GM12892 (cell line): ENCODE results near the gene NSG1.

Source experiments
- DNase-seq: peaks from one replicate; pipeline ENCODE4 v3.0.0; 2011; ENCODE audit not compliant: insufficient read length
- FAIRE-seq: peaks from 2 replicates; lab custom pipeline; 2011; peaks lifted over from hg19 to GRCh38; lab: Jason Lieb, UNC
- POLR2A ChIP-seq: IDR thresholded peaks from 2 replicates; pipeline ENCODE4 v1.6.1; 2011; ENCODE audit warnings: low read depth, low read length, control low read depth
- POLR2AphosphoS5 ChIP-seq: IDR thresholded peaks from 2 replicates; pipeline ENCODE4 v1.6.1; 2011; ENCODE audit warnings: low read depth, low read length, control low read depth
- TAF1 ChIP-seq: IDR thresholded peaks from 2 replicates; pipeline ENCODE4 v1.6.1; 2011; ENCODE audit warnings: low read depth, mild to moderate bottlenecking, control low read depth, low read length, borderline replicate concordance

The NSG1 gene

DNA sequence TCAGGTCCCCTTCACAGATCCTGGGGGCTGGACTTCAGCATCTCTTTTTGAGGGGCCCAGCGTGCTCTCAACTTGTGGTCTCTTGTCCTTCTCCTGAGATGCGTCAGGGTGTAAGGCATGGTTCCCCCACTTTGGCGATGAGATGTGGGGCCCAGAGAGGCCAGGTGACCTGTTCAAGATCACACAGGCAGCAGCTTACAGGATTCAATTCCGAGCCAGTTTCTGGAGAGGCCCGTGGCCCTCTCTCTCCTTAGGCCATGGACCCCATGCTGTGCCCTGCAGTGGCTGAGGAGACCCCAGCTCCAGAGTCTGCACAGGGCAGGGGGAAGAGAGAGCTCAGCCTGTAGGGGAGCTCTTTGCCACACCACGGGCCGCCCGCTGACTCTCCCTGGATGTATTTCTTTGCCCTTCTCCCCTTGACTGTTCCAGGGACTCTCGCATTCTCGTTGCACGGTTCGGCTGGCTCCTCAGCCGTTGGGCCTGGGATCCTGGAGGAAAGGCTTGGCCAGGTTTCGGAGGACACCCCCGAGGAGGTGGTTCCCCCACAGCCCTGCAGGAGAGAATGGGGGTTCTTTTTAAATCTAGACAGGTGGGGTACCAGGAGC is 18.6 kb downstream of the NSG1 start:
- no peak for TF ChIP-seq TAF1
- FAIRE-seq (no peak), DNase-seq (no peak)

DNA sequence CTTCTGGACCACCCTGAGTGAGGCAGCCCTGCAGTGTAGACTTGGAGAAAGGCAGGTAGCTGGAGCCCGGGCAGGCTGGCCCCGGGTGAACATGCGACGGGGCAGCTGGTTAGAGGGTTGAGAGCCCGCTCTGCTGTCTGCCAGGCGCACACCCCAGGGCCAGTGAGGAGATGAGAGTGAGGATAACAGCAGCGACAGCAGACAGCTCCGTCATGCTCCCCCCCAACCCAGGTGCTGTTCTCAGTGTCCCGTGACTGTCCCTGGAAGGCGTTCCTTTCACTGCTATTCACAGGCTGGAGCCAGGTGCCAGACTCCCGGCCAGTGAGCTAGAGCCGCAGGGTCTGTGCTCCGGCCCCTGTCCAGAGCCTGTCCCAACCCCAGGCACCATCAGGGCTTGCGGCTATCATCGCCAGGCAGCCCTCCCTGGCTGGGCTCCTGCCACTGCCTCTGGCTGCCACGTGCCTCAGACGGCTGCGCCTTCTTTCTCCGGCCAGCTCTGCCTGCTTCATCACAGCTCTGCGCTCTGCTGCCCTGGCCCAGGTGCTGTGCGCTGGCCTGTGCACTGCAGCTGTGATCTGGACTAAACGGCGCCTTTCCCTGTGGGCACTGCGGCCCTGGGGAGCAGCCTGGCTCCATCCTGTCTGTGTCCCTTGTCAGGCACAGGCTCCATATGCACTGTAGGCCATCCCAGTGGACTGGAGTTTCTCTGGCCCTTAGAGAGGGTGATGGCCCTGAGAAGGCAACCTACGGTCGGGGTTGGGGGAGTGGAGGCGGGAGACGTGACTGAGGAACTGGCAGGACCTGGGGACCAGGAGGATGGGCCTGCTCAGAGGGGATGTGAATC is 19.8 kb downstream of the NSG1 start:
- no peak for DNase-seq
- FAIRE-seq: no peak
- TF ChIP-seq POLR2A (no peak), TAF1 (no peak), POLR2AphosphoS5 (no peak)

DNA sequence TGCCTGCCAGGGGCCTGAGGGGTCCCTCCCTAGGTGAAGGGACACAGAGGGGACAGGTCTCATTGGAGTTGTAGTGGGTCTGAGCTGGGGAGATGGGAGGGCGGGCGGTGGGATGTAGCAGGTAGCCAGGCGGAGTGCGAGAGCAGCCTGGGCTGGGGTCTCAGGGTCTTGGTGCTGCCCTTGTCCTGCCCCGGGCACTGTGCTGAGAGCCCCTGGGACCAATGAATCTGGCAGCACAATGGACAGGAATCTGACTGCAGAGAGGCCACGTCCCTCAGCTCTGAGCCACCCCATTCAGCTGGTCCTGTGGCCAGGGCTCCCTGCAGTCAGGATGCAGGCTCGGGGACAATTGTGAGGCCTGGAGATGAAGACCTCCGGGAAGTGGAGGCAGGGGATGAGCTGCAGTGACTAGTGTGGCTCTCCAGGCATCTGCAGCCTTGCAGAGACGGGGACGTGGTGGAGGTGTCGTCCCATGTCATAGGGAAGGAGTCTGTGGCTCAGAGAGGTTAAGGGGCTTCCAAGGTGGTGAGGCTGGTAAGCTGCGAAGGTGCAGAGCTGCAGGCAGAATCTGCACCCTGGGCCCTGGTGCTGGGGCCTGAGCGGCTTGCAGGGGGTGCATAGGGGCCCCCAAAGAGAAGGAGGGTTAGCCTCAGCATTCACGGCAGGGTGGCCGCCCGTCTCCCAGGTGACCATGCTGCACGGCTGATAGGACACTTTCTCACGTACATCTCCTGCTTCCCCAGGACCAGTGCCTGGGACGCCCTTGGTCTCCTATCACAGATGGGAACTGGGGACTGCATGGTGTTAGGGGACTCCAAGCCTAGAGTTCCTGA is 20.6 kb downstream of the NSG1 start:
- FAIRE-seq: no peak
- no peak for DNase-seq
- TF ChIP-seq POLR2A (no peak), POLR2AphosphoS5 (no peak), TAF1 (no peak)

DNA sequence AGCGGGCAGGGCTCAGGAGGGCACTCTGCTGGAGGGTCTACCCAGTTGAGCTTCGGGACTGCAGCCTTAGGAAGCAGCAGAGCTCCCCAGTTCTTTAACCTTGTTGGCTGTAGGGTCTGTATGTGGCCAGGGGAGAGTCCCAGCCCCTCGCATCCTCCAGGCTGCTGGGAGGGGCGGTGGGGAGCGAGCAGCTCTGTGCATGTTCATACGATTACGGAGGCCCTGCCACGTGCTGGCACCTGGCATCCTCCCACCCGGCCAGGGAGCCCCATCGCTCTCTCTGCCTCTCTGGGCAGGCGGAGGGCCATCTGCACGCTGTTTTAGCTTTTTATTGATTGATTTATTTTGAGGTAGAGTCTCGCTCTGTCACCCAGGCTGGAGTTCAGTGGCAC is 21.2 kb downstream of the NSG1 start:
- FAIRE-seq (no peak), DNase-seq (no peak)
- no peak for TF ChIP-seq POLR2AphosphoS5

DNA sequence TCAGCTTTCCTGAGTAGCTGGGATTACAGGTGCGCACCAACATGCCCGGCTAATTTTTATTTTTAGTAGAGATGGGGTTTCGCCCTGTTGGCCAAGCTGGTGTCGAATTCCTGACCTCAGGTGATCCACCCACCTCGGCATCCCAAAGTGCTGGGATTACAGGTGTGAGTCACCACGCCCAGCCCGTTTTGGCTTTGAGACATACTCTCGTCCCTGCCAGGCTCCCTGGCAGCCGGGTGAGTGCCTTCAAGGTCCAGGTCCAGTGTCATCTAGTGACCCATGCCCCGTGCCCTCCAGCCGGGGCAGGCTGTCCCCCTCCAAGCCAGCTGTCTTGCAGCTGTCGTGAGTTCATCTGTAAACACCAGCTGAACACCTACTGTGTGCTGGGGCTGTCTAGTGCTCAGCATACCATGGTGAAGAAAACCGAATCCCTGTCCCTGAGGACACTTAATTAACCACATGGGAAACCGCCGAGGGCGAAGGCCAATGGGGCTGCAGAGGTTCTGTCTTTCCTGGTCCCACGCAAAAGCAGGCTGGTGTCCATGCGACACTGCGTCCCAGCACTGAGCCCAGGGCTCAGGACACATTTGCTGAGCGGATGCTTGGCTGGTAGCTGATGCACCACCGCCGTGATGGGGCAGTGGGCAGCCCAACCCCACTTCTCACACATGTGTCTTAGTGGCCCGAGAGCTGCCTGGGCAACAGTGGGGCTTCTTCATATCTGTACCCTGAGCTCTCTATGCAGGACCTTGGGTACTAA is 21.9 kb downstream of the NSG1 start:
- FAIRE-seq (no peak), DNase-seq (no peak)
- TF ChIP-seq TAF1 (no peak), POLR2AphosphoS5 (no peak), POLR2A (no peak)

DNA sequence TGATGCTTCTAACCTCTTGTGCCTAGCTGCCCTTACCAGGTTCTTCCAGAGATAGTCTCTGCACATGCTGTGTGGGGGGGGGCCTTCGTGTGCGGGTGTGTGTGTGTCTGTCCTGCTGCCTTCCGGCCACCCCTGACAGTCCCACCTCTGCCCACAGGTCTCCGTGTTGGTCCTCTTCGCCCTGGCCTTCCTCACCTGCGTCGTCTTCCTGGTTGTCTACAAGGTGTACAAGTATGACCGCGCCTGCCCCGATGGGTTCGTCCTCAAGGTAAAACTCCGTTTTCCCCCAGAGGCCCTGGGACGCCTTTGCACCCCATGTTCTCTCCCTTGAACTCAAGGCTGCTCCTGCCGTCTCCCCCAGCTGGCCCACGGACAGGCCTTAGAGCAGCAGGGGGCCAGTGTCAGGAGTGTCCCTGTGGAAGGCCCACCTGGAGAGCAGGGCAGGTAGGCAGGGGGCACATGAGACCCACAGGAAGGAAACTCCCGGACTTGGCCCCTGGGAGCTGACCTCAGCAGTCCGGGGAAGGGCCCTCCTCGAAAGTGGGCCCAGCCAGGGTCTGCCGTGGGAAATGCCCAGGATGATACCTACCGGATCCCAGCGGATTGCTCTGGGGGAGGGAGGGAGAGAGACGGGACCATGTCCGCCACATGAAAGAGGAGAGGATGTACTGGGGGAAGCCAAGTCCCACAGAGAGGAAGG is 22.7 kb downstream of the NSG1 start:
- no peak for TF ChIP-seq POLR2AphosphoS5
- no peak for TF ChIP-seq POLR2A
- no peak for TF ChIP-seq TAF1
- FAIRE-seq (no peak), DNase-seq (no peak)

DNA sequence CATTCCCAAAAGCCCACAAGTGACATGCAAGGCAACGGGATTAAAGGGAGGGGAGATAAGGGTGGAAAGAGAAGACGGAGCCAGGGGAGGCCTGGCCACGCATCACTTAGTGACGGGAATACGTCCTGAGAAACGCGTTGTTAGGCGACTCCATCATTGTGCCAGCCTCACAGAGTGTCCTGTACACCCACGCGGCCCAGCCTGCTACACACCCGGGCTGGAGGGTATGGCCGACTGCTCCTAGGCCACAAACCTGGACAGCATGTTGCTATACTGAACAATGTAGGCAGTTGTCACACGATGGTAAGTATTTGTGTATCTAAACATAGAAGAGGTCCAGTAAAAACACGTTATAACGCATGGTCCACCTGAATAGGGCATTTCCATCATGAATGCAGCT is 23.4 kb downstream of the NSG1 start:
- no peak for TF ChIP-seq TAF1
- no peak for TF ChIP-seq POLR2AphosphoS5
- no peak for TF ChIP-seq POLR2A
- no peak for DNase-seq
- FAIRE-seq: no peak

DNA sequence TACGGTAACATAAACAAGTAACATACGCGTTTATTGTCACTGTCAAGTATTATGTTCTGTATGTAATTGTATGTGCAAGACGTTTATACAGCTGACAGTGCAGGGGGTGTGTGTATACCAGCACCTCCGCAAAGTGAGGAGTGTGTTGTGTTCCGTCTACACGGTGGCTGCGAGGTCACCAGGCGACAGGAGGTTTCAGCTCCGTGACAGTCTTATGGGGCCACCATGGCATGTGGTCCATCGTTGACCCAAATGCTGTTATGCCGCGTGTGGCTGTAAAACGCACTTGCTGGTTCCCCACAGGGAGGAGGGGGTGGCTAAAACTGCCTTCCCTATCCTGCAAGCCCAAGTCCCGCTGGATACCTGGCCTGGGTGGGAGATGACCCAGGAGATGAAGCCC is 25.0 kb downstream of the NSG1 start:
- FAIRE-seq (no peak), DNase-seq (no peak)
- TF ChIP-seq POLR2A (no peak), TAF1 (no peak), POLR2AphosphoS5 (no peak)

DNA sequence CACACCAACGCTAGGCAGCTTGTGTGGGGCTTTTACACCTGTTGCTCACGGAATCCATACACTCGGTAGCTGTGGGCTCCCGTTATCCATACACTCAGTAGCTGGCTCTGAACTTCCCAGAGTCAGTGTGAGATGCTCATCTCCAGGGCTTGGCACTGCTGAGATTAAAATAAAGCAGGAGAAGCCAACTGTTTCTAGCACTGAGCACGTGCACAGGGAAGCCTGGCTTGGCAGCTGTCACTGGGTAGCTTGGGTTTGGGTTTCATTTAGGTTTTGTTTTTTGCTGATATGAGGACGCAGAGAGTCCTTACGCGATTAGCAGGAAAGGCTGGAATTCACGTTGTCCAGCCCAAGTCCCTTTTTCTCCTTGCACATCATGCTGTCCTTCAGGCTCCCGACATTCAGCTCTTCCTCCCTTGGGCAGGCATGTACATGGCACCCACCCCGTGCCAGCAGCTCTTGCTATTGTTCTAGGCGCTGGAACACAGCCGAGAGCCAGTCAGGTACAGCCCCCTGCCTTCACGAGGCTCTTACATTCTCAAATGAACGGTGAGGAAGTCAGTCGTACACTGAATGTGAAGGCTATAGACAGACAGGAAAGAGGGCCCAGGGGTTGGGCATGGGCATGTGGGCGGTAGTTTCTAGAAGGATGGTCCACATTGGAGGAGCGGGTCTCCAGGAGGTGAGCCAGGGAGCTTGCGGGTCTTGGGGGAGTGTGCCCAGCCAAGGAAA is 25.9 kb downstream of the NSG1 start:
- DNase-seq: no peak
- no peak for FAIRE-seq
- TF ChIP-seq POLR2AphosphoS5: no peak
- TF ChIP-seq POLR2A: no peak
- TF ChIP-seq TAF1: no peak

DNA sequence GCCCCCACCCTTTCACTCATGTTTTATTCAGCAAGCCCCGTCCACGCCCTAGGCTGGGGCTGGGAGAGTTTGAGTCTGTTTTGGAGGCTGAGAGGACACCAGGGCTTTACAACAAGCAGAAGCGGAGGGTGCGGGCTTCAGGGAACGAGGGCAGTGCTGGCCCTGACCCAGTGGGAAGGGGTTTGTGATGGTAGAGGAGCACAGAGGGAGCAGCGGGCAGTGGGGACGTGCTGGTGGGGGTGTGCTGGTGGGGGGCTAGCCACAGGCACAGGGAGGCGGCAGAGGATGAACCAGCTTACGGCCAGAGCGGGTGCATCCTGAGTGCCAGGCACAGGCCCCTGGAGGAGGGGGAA is 26.4 kb downstream of the NSG1 start:
- no peak for FAIRE-seq
- TF ChIP-seq TAF1 (no peak), POLR2A (no peak), POLR2AphosphoS5 (no peak)
- no peak for DNase-seq

DNA sequence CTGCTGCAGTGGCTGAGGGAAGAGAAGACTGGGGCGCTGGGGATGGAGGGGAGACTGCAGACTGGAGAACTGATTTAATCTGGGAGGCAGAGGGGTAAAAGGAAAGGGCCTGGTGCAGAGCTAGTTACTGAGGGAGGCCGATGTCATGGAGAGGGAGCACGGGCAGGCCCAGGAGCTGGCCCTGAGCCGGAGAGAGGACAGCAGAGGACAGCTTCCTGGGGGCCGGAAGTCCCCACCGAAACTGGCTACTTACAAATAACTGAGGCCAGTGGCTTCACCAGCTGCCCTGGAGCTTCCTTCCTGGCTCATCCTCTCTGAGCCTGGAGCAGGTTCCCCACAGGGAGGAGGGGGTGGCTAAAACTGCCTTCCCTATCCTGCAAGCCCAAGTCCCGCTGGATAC is 26.9 kb downstream of the NSG1 start:
- TF ChIP-seq POLR2AphosphoS5 (no peak), TAF1 (no peak), POLR2A (no peak)
- no peak for FAIRE-seq

More for the DNA sequence above, 26.9 kb downstream of the NSG1 start:
- DNase-seq: no peak
